Body of pancreas (tissue), 4 donors: ENCODE measurements around the gene FBLN2.

Experiments
- POLR2A ChIP-seq, 3 donors: fragments of 450-650 bp; IDR thresholded peaks; one replicate each; pipeline ENCODE4 v1.6.1; 2016; ENCODE audit warnings: antibody characterized with exemption in 3 of 3, mild to moderate bottlenecking in 2 of 3
- TF ChIP-seq, protein P1 (sequence below), 7 experiments: fragments of 450-650 bp in 4 of 7; fragments of 200-600 bp in 3 of 7; sonication (generic) in 3 of 7; IDR thresholded peaks; one replicate each; pipeline ENCODE4 v1.5.1; 2016 to 2019; ENCODE audit warnings: antibody characterized with exemption in 7 of 7

- TF ChIP-seq, protein P1, sequence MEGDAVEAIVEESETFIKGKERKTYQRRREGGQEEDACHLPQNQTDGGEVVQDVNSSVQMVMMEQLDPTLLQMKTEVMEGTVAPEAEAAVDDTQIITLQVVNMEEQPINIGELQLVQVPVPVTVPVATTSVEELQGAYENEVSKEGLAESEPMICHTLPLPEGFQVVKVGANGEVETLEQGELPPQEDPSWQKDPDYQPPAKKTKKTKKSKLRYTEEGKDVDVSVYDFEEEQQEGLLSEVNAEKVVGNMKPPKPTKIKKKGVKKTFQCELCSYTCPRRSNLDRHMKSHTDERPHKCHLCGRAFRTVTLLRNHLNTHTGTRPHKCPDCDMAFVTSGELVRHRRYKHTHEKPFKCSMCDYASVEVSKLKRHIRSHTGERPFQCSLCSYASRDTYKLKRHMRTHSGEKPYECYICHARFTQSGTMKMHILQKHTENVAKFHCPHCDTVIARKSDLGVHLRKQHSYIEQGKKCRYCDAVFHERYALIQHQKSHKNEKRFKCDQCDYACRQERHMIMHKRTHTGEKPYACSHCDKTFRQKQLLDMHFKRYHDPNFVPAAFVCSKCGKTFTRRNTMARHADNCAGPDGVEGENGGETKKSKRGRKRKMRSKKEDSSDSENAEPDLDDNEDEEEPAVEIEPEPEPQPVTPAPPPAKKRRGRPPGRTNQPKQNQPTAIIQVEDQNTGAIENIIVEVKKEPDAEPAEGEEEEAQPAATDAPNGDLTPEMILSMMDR (IDR thresholded peaks at IDR 0.05), result no peak
- TF ChIP-seq POLR2A (IDR thresholded peaks at IDR 0.05), result no peak
Measured at GRCh38 chr3:13647298-13648059, 98.6 kb downstream of the FBLN2 start.
